Cardiac muscle cell (in vitro differentiated cells and primary cell): ENCODE results near the gene CNTNAP4. TPM values are rescaled to one million over a fixed set of nuclear protein-coding genes. Genes with fewer than 3 reads are reported as not detected.

Experiments
- DNase-seq, 2 donors: peaks; one replicate each; pipeline versions ENCODE4 v3.0.0 to v3.0.0-alpha.2; 2010 to 2017; ENCODE audit warnings: low read depth in 1 of 2, low spot score in 1 of 2
- H3K27ac ChIP-seq: fragments of 200-600 bp; sonication (generic); 2 replicates; pipeline ENCODE4 v1.5.1; 2016
- H3K27me3 ChIP-seq: fragments of 200-600 bp; sonication (generic); 2 replicates; pipeline ENCODE4 v1.6.0; 2016; ENCODE audit warnings: control low read depth
- H3K36me3 ChIP-seq: fragments of 200-600 bp; sonication (generic); 2 replicates; pipeline ENCODE4 v1.5.1; 2016; ENCODE audit warnings: control low read depth
- H3K4me1 ChIP-seq: fragments of 200-600 bp; sonication (generic); 2 replicates; pipeline ENCODE4 v1.8.1; 2017; ENCODE audit warnings: low read depth, mild to moderate bottlenecking, mixed run types
- H3K4me3 ChIP-seq: fragments of 200-600 bp; sonication (generic); 2 replicates; pipeline ENCODE4 v1.5.1; 2016; ENCODE audit warnings: mild to moderate bottlenecking
- H3K9me3 ChIP-seq: fragments of 200-600 bp; sonication (generic); 2 replicates; pipeline ENCODE4 v1.5.1; 2017; ENCODE audit warnings: low read depth, mild to moderate bottlenecking, control low read depth
- CTCF ChIP-seq: IDR thresholded peaks from 2 replicates; pipeline ENCODE4 v1.5.1; 2012; ENCODE audit warnings: low read depth, mild to moderate bottlenecking, low read length
- polyA plus RNA-seq: library from polyadenylated mRNA; unstranded; fragments of >200 nt; fragmentation: Nextera tagmentation; extraction: Ambion mirVana; gene quantifications from 2 replicates; pipeline ENCODE4 v1.2.1, GENCODE V29; 2016
- total RNA-seq: library from RNA; depleted of rRNA; stranded (reverse); fragments of >200 nt; gene quantifications from 2 replicates; pipeline ENCODE4 v1.2.3, GENCODE V29; 2016

Gene CNTNAP4
- total and polyA plus RNA-seq, 2 experiments from 2014 or later: 1.1 TPM; not detected in 1

GRCh38 chr16:76346210-76346609 lies 69.0 kb downstream of the CNTNAP4 start:
- H3K9me3 ChIP-seq: no peaks in the 10 kb centered on the region
- no peak overlapping the region for H3K4me3 ChIP-seq
- H3K27me3 ChIP-seq: no peaks in the 10 kb centered on the region
- H3K36me3 ChIP-seq: no peaks in the 10 kb centered on the region
- TF ChIP-seq CTCF: no peak
- no peak overlapping the region for H3K27ac ChIP-seq
- DNase-seq: no peak
- H3K4me1 ChIP-seq: peaks cover 6% of the 10 kb centered on the region

GRCh38 chr16:76351441-76351840 lies 74.2 kb downstream of the CNTNAP4 start:
- H3K27me3 ChIP-seq: no peaks in the 10 kb centered on the region
- H3K36me3 ChIP-seq: no peaks in the 10 kb centered on the region
- TF ChIP-seq CTCF: no peak
- no peak overlapping the region for H3K27ac ChIP-seq
- H3K4me3 ChIP-seq: no peak overlapping the region
- no peaks in the 10 kb centered on the region for H3K9me3 ChIP-seq
- H3K4me1 ChIP-seq: peaks cover 13% of the 10 kb centered on the region
- DNase-seq: no peak

GRCh38 chr16:76360404-76360803 lies 83.2 kb downstream of the CNTNAP4 start:
- Histone ChIP-seq H3K36me3 (no peaks in the 10 kb centered on the region), H3K27me3 (no peaks in the 10 kb centered on the region), H3K4me1 (peaks cover 10% of the 10 kb centered on the region), H3K4me3 (no peak overlapping the region), H3K27ac (peak overlapping the region; percentile 2), H3K9me3 (no peaks in the 10 kb centered on the region)
- no peak for TF ChIP-seq CTCF
- peak; percentile 36 to 70 for DNase-seq

- Histone ChIP-seq H3K4me1 (no peaks in the 10 kb centered on the region), H3K27me3 (no peaks in the 10 kb centered on the region), H3K4me3 (no peak overlapping the region), H3K36me3 (no peaks in the 10 kb centered on the region), H3K27ac (no peak overlapping the region), H3K9me3 (no peaks in the 10 kb centered on the region)
- no peak for DNase-seq
- TF ChIP-seq CTCF: no peak
Measured at GRCh38 chr16:76370344-76370743, 93.1 kb downstream of the CNTNAP4 start.

GRCh38 chr16:76371441-76371840 lies 94.2 kb downstream of the CNTNAP4 start:
- Histone ChIP-seq H3K4me3 (no peak overlapping the region), H3K27me3 (no peaks in the 10 kb centered on the region), H3K4me1 (no peaks in the 10 kb centered on the region), H3K36me3 (no peaks in the 10 kb centered on the region), H3K27ac (no peak overlapping the region), H3K9me3 (no peaks in the 10 kb centered on the region)
- no peak for DNase-seq
- TF ChIP-seq CTCF: no peak

- no peak for TF ChIP-seq CTCF
- DNase-seq: no peak
- no peaks in the 10 kb centered on the region for H3K27me3 ChIP-seq
- no peak overlapping the region for H3K4me3 ChIP-seq
- no peaks in the 10 kb centered on the region for H3K36me3 ChIP-seq
- no peaks in the 10 kb centered on the region for H3K9me3 ChIP-seq
- no peaks in the 10 kb centered on the region for H3K4me1 ChIP-seq
- H3K27ac ChIP-seq: no peak overlapping the region
Measured at GRCh38 chr16:76373998-76374397, 96.8 kb downstream of the CNTNAP4 start.
